ENCODE results near the gene SHQ1. TPM values are rescaled to one million over a fixed set of nuclear protein-coding genes. Genes with fewer than 3 reads are reported as not detected.

Gene SHQ1
- total RNA-seq, 1 experiment from 2014 or later, result 27.6 TPM

- TF ChIP-seq, protein P1, sequence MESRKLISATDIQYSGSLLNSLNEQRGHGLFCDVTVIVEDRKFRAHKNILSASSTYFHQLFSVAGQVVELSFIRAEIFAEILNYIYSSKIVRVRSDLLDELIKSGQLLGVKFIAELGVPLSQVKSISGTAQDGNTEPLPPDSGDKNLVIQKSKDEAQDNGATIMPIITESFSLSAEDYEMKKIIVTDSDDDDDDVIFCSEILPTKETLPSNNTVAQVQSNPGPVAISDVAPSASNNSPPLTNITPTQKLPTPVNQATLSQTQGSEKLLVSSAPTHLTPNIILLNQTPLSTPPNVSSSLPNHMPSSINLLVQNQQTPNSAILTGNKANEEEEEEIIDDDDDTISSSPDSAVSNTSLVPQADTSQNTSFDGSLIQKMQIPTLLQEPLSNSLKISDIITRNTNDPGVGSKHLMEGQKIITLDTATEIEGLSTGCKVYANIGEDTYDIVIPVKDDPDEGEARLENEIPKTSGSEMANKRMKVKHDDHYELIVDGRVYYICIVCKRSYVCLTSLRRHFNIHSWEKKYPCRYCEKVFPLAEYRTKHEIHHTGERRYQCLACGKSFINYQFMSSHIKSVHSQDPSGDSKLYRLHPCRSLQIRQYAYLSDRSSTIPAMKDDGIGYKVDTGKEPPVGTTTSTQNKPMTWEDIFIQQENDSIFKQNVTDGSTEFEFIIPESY (IDR thresholded peaks at IDR 0.05; ENCODE audit: extremely low read depth, insufficient replicate concordance, low read length), result no peak
- TF ChIP-seq CEBPB (IDR thresholded peaks at IDR 0.05; ENCODE audit: low read depth) (no peak), SIN3A (IDR thresholded peaks at IDR 0.05; ENCODE audit: low read depth) (no peak), ZNF274 (IDR thresholded peaks at IDR 0.05; ENCODE audit: low read depth, low read length) (no peak), POLR2AphosphoS5 (IDR thresholded peaks at IDR 0.05; ENCODE audit: low read depth, low read length) (no peak), EZH2 (IDR thresholded peaks at IDR 0.05) (no peak), RAD21 (IDR thresholded peaks at IDR 0.05; ENCODE audit: low read depth) (no peak), ZFX (IDR thresholded peaks at IDR 0.05) (no peak), TCF7L2 (IDR thresholded peaks at IDR 0.05; ENCODE audit: borderline replicate concordance, extremely low read depth, insufficient read depth, insufficient read length) (no peak)
- TF ChIP-seq, protein P2, sequence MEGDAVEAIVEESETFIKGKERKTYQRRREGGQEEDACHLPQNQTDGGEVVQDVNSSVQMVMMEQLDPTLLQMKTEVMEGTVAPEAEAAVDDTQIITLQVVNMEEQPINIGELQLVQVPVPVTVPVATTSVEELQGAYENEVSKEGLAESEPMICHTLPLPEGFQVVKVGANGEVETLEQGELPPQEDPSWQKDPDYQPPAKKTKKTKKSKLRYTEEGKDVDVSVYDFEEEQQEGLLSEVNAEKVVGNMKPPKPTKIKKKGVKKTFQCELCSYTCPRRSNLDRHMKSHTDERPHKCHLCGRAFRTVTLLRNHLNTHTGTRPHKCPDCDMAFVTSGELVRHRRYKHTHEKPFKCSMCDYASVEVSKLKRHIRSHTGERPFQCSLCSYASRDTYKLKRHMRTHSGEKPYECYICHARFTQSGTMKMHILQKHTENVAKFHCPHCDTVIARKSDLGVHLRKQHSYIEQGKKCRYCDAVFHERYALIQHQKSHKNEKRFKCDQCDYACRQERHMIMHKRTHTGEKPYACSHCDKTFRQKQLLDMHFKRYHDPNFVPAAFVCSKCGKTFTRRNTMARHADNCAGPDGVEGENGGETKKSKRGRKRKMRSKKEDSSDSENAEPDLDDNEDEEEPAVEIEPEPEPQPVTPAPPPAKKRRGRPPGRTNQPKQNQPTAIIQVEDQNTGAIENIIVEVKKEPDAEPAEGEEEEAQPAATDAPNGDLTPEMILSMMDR (IDR thresholded peaks at IDR 0.05 in 2 of 3, conservative IDR thresholded peaks at IDR 0.05 in 1 of 3; ENCODE audit: borderline replicate concordance in 1 of 3, insufficient read depth in 1 of 3, low read depth in 2 of 3, low read length in 2 of 3), result no peak
Observed at GRCh38 chr3:72768936-72769335, 79.3 kb downstream of the SHQ1 start (continued).

GRCh38 chr3:72768481-72768880, 79.8 kb downstream of the SHQ1 start:
- H3K27me3 ChIP-seq (ENCODE audit: insufficient read depth, low read length), result no peaks in the 10 kb centered on the region
- BruUV-seq (replicated peaks), result no TSS peak
- ChIA-PET CTCF (no interaction called here), RAD21 (ENCODE audit: low non-redundant PET in 1 of 2, low total read pairs in 2 of 2, uncharacterized antibody in 2 of 2, unreplicated experiment in 2 of 2) (no interaction called here), POLR2A (no interaction called here)
- intact Hi-C loops (cut with micrococcal nuclease), result no loop called here
- no peak overlapping the region for H3K27ac ChIP-seq (ENCODE audit: low read depth, low read length)
- H3K36me3 ChIP-seq (ENCODE audit: control insufficient read depth in 1 of 2, insufficient read depth in 2 of 2, low read length in 2 of 2), result peaks cover 0 to 6% of the 10 kb centered on the region in 2 experiments; a peak in 2 of 4 replicates
- DNase-seq (ENCODE audit: low read depth, low spot score), result no peak
- H4K20me1 ChIP-seq (ENCODE audit: insufficient read depth), result no peaks in the 10 kb centered on the region
- no peaks in the 10 kb centered on the region for H3K9me3 ChIP-seq (ENCODE audit: control insufficient read depth in 1 of 2, insufficient read depth in 1 of 2, low read depth in 1 of 2, low read length in 2 of 2)
- H3K4me1 ChIP-seq (ENCODE audit: control insufficient read depth in 1 of 2, insufficient read depth in 2 of 2, low read length in 2 of 2), result no peaks in the 10 kb centered on the region
- no peak for ATAC-seq
- TF ChIP-seq YY1 (IDR thresholded peaks at IDR 0.05; ENCODE audit: extremely low read depth, insufficient replicate concordance, low read depth, low read length) (no peak), ZFX (IDR thresholded peaks at IDR 0.05) (no peak), EZH2phosphoT487 (IDR thresholded peaks at IDR 0.05; ENCODE audit: borderline replicate concordance) (no peak), POLR2AphosphoS5 (IDR thresholded peaks at IDR 0.05; ENCODE audit: low read depth, low read length) (no peak), ZNF274 (IDR thresholded peaks at IDR 0.05; ENCODE audit: low read depth, low read length) (no peak), POLR2A (IDR thresholded peaks at IDR 0.05; ENCODE audit: borderline replicate concordance, extremely low read depth, insufficient read depth, insufficient read length) (no peak), CEBPB (IDR thresholded peaks at IDR 0.05; ENCODE audit: low read depth) (no peak), EZH2 (IDR thresholded peaks at IDR 0.05) (no peak), SIN3A (IDR thresholded peaks at IDR 0.05; ENCODE audit: low read depth) (no peak)
- TF ChIP-seq, protein P3, sequence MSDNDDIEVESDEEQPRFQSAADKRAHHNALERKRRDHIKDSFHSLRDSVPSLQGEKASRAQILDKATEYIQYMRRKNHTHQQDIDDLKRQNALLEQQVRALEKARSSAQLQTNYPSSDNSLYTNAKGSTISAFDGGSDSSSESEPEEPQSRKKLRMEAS (IDR thresholded peaks at IDR 0.05), result no peak
- TF ChIP-seq, protein P1 (IDR thresholded peaks at IDR 0.05; ENCODE audit: extremely low read depth, insufficient replicate concordance, low read length), result no peak
- H2AFZ ChIP-seq (ENCODE audit: low read depth, low read length, poor library complexity, severe bottlenecking), result no peak overlapping the region
- H3K9ac ChIP-seq (ENCODE audit: low read length), result no peak overlapping the region
- no peaks in the 10 kb centered on the region for H3K79me2 ChIP-seq (ENCODE audit: insufficient read depth, low read length)
- no peak overlapping the region for H3K4me3 ChIP-seq (replicated peaks in 1 of 2; ENCODE audit: low read depth in 1 of 2, low read length in 2 of 2)
- no peaks in the 10 kb centered on the region for H3K9me2 ChIP-seq (ENCODE audit: insufficient read depth)
- H3K4me2 ChIP-seq (ENCODE audit: low read length), result no peak overlapping the region

Measured in HCT116 (cell line).